HG03139 (cell line): Measurements from ENCODE around the gene PADI6.

Source experiments
- ATAC-seq: cut with Tn5 transposase; IDR thresholded peaks from one replicate; pipeline ENCODE4 v1.9.1; 2021; ENCODE audit not compliant: unreplicated experiment

PADI6 gene

GRCh38 chr1:17356387-17357026 is 15.5 kb upstream of the PADI6 start:
- no peak for ATAC-seq

GRCh38 chr1:17358557-17358956 is 13.4 kb upstream of the PADI6 start:
- no peak for ATAC-seq

GRCh38 chr1:17359031-17359430 is 13.0 kb upstream of the PADI6 start:
- no peak for ATAC-seq

- ATAC-seq = no peak
Observed at GRCh38 chr1:17359808-17360207, 12.2 kb upstream of the PADI6 start.

- no peak for ATAC-seq
Observed at GRCh38 chr1:17360272-17360956, 11.6 kb upstream of the PADI6 start.

- ATAC-seq = no peak
Observed at GRCh38 chr1:17361687-17362086, 10.3 kb upstream of the PADI6 start.

- no peak for ATAC-seq
Observed at GRCh38 chr1:17363351-17363750, 8.6 kb upstream of the PADI6 start.

- no peak for ATAC-seq
Observed at GRCh38 chr1:17363771-17364170, 8.2 kb upstream of the PADI6 start.

- ATAC-seq = no peak
Observed at GRCh38 chr1:17365293-17365692, 6.7 kb upstream of the PADI6 start.

GRCh38 chr1:17369466-17369865 is 2.5 kb upstream of the PADI6 start:
- no peak for ATAC-seq

- ATAC-seq = no peak
Observed at GRCh38 chr1:17370618-17371017, 1.4 kb upstream of the PADI6 start.

GRCh38 chr1:17372955-17373354 is 959 bp downstream of the PADI6 start:
- no peak for ATAC-seq

- no peak for ATAC-seq
Observed at GRCh38 chr1:17375651-17376050, 3.7 kb downstream of the PADI6 start.

GRCh38 chr1:17377325-17377953 is 5.4 kb downstream of the PADI6 start:
- no peak for ATAC-seq

- no peak for ATAC-seq
Observed at GRCh38 chr1:17381161-17381560, 9.2 kb downstream of the PADI6 start.

- ATAC-seq = no peak
Observed at GRCh38 chr1:17392199-17392740, 20.3 kb downstream of the PADI6 start.

GRCh38 chr1:17393230-17393629 is 21.2 kb downstream of the PADI6 start:
- no peak for ATAC-seq

- no peak for ATAC-seq
Observed at GRCh38 chr1:17397910-17398695, 26.1 kb downstream of the PADI6 start.

GRCh38 chr1:17400725-17401341 is 28.8 kb downstream of the PADI6 start:
- no peak for ATAC-seq

GRCh38 chr1:17401841-17402240 is 29.8 kb downstream of the PADI6 start:
- ATAC-seq = no peak

GRCh38 chr1:17403081-17403480 is 31.1 kb downstream of the PADI6 start:
- ATAC-seq = no peak
